HepG2 (cell line): ENCODE data around the gene DSTN. TPM values are rescaled to one million over a fixed set of nuclear protein-coding genes. Genes with fewer than 3 reads are reported as not detected.
A peak's percentile ranks its signal among the peaks of the same experiment; 100 is the strongest.

Experiments used
- ARHGAP35 ChIP-seq: sonication (generic); formaldehyde crosslinking; IDR thresholded peaks from 2 replicates; pipeline ENCODE4 v1.9.0; 2022; ENCODE audit warnings: mild to moderate bottlenecking, inconsistent platforms, moderate library complexity, missing genetic modification reagents, borderline replicate concordance
- ETS1 ChIP-seq: sonication (generic); formaldehyde crosslinking; IDR thresholded peaks from 2 replicates; pipeline ENCODE4 v1.4.0; 2020; ENCODE audit warnings: missing genetic modification reagents
- FOXC1 ChIP-seq: sonication (generic); formaldehyde crosslinking; IDR thresholded peaks from 2 replicates; pipeline ENCODE4 v1.8.0; 2022; ENCODE audit warnings: mild to moderate bottlenecking, missing genetic modification reagents, borderline replicate concordance
- GABPB1 ChIP-seq: IDR thresholded peaks from 2 replicates; pipeline ENCODE4 v1.6.1; 2016; ENCODE audit warnings: mild to moderate bottlenecking, missing genetic modification reagents, moderate library complexity, missing compliant biosample characterization
- KDM1A ChIP-seq: IDR thresholded peaks from 2 replicates; pipeline ENCODE4 v1.6.1; 2016; ENCODE audit warnings: missing compliant biosample characterization
- MTERF4 ChIP-seq: sonication (generic); formaldehyde crosslinking; IDR thresholded peaks from 2 replicates; pipeline ENCODE4 v1.8.0; 2023; ENCODE audit warnings: mild to moderate bottlenecking, missing genetic modification reagents
- SALL2 ChIP-seq: sonication (generic); formaldehyde crosslinking; IDR thresholded peaks from 2 replicates; pipeline ENCODE4 v1.8.1; 2023; ENCODE audit warnings: mild to moderate bottlenecking, missing genetic modification reagents, inconsistent platforms
- STAT6 ChIP-seq: sonication (generic); formaldehyde crosslinking; IDR thresholded peaks from 2 replicates; pipeline ENCODE4 v1.4.0; 2020; ENCODE audit warnings: missing genetic modification reagents, mild to moderate bottlenecking, borderline replicate concordance
- TBL1XR1 ChIP-seq: fragments of 150-350 bp; IDR thresholded peaks from 2 replicates; pipeline ENCODE4 v1.6.1; 2014; ENCODE audit warnings: borderline replicate concordance, low read length; ENCODE audit not compliant: partially characterized antibody
- ZKSCAN5 ChIP-seq: sonication (generic); formaldehyde crosslinking; IDR thresholded peaks from 2 replicates; pipeline ENCODE4 v1.5.1; 2020; ENCODE audit warnings: mild to moderate bottlenecking, missing genetic modification reagents
- ZNF101 ChIP-seq: sonication (generic); formaldehyde crosslinking; IDR thresholded peaks from 2 replicates; pipeline ENCODE4 v1.4.0; 2020; ENCODE audit warnings: mild to moderate bottlenecking, low read depth, missing genetic modification reagents, borderline replicate concordance
- ZNF264 ChIP-seq: sonication (generic); formaldehyde crosslinking; IDR thresholded peaks from 2 replicates; pipeline ENCODE4 v1.4.0; 2020; ENCODE audit warnings: missing genetic modification reagents
- ZNF687 ChIP-seq: sonication (generic); formaldehyde crosslinking; IDR thresholded peaks from 2 replicates; pipeline ENCODE4 v1.5.1; 2020; ENCODE audit warnings: mild to moderate bottlenecking, missing genetic modification reagents, moderate library complexity
- ZNF737 ChIP-seq: sonication (generic); formaldehyde crosslinking; IDR thresholded peaks from 2 replicates; pipeline ENCODE4 v1.5.0; 2020; ENCODE audit warnings: missing genetic modification reagents, mild to moderate bottlenecking, borderline replicate concordance
- ZNF878 ChIP-seq: sonication (generic); formaldehyde crosslinking; IDR thresholded peaks from 2 replicates; pipeline ENCODE4 v1.8.1; 2023; ENCODE audit warnings: mild to moderate bottlenecking, missing genetic modification reagents, moderate library complexity
- polyA plus RNA-seq, 8 experiments: library from polyadenylated mRNA; depleted of rRNA in 3 of 8; stranded (reverse) in 7 of 8; unstranded in 1 of 8; fragments of >200 nt; fragmentation: Illumina TruSeq in 4 of 8; extraction: Trizol in 4 of 8; gene quantifications; 2 replicates each; pipeline versions ENCODE4 v1.2.1 to v1.2.3, GENCODE V29; 2011 to 2016; ENCODE audit warnings: low read depth in 4 of 8, missing spikeins in 1 of 8, mixed read lengths in 1 of 8; ENCODE audit not compliant: insufficient read depth in 1 of 8
- total RNA-seq, 5 experiments: library from RNA; depleted of rRNA; stranded (reverse); fragments of >200 nt; fragmentation: Illumina TruSeq; extraction: Trizol; gene quantifications; 2 replicates each; pipeline ENCODE4 v1.2.3, GENCODE V29; 2016; ENCODE audit warnings: low read depth in 1 of 5
- TF ChIP-seq, protein P1 (sequence below): sonication (generic); formaldehyde crosslinking; IDR thresholded peaks from 2 replicates; pipeline ENCODE4 v1.4.0; 2020; ENCODE audit warnings: mild to moderate bottlenecking, missing genetic modification reagents
- TF ChIP-seq, protein P2 (sequence below): sonication (generic); formaldehyde crosslinking; conservative IDR thresholded peaks from 2 replicates; pipeline ENCODE4 v1.4.0; 2020; ENCODE audit warnings: missing genetic modification reagents

The DSTN gene
- total and polyA plus RNA-seq, 2 of the 13 experiments (the other 11 are each of a cell fraction or from before 2014, with no cell fraction given) = 27.6 to 106 TPM

DNA sequence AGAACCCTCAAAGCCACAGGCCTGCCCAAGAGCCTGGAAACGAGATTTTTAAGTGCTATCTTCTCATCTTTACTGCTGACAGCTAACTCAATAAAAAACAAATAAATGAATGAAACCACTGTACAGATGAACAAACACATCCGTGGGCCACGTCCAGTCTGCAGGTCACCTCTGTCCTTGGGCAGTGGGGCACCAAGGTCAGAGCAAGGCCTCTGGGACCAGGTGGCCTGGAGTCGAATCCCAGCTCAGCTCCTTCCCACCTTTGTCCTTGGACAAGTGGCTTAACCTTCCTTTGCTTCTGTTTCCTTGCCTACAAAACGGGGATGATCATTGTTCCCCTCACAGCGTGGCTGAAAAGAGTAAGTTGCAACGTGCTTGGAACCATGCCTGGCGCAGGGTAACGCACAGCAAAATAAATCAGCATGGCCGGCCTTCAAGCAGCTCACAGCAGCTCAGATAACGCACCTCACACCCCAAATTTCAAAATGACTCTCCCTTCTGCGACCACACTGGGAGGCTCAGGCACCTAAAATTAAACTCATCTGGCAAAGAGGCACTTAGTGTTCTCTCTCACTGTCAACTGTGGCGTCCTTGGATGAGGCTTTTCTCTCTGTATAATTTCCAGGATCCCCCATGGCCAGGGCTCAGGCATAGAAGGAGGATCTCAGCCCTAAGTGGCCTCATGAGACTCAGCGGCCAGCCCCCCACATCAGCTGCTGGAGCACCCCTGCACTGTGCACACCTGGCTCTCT is 76.5 kb downstream of the DSTN start (continued):
- TF ChIP-seq ZNF687 (CRISPR knock-in tag) (peak; percentile 59), ARHGAP35 (CRISPR knock-in tag) (no peak), ZNF101 (CRISPR knock-in tag) (no peak), ZKSCAN5 (CRISPR knock-in tag) (no peak), ZNF737 (peak; percentile 70; the same call in 1 of the 2 replicates), ZNF264 (no peak), MTERF4 (CRISPR knock-in tag) (no peak), TBL1XR1 (no peak), ZNF878 (CRISPR knock-in tag) (no peak), STAT6 (CRISPR knock-in tag) (no peak), GABPB1 (peak; percentile 1; the same call in 1 of the 2 replicates), ETS1 (CRISPR knock-in tag) (no peak), FOXC1 (CRISPR knock-in tag) (no peak), KDM1A (no peak), SALL2 (CRISPR knock-in tag) (no peak)
- TF ChIP-seq, protein P1, sequence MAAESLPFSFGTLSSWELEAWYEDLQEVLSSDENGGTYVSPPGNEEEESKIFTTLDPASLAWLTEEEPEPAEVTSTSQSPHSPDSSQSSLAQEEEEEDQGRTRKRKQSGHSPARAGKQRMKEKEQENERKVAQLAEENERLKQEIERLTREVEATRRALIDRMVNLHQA (CRISPR knock-in tag) = no peak
- TF ChIP-seq, protein P2, sequence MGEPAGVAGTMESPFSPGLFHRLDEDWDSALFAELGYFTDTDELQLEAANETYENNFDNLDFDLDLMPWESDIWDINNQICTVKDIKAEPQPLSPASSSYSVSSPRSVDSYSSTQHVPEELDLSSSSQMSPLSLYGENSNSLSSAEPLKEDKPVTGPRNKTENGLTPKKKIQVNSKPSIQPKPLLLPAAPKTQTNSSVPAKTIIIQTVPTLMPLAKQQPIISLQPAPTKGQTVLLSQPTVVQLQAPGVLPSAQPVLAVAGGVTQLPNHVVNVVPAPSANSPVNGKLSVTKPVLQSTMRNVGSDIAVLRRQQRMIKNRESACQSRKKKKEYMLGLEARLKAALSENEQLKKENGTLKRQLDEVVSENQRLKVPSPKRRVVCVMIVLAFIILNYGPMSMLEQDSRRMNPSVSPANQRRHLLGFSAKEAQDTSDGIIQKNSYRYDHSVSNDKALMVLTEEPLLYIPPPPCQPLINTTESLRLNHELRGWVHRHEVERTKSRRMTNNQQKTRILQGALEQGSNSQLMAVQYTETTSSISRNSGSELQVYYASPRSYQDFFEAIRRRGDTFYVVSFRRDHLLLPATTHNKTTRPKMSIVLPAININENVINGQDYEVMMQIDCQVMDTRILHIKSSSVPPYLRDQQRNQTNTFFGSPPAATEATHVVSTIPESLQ = no peak
